IMR-90 (cell line): ENCODE measurements around the gene SLC6A15.

ENCODE experiments used
- FOS ChIP-seq: fragments of 150-350 bp; IDR thresholded peaks from 2 replicates; pipeline ENCODE4 v1.6.1; 2016; ENCODE audit warnings: low read depth, low read length
- RCOR1 ChIP-seq: IDR thresholded peaks from 2 replicates; pipeline ENCODE4 v1.6.1; 2012; ENCODE audit warnings: mild to moderate bottlenecking, low read length, improper control_type of control experiment; ENCODE audit not compliant: insufficient replicate concordance
- TF ChIP-seq, protein P1 (sequence below): conservative IDR thresholded peaks from 2 replicates; pipeline ENCODE4 v1.5.1; 2012; ENCODE audit warnings: mild to moderate bottlenecking, low read depth, low read length, improper control_type of control experiment

DNA sequence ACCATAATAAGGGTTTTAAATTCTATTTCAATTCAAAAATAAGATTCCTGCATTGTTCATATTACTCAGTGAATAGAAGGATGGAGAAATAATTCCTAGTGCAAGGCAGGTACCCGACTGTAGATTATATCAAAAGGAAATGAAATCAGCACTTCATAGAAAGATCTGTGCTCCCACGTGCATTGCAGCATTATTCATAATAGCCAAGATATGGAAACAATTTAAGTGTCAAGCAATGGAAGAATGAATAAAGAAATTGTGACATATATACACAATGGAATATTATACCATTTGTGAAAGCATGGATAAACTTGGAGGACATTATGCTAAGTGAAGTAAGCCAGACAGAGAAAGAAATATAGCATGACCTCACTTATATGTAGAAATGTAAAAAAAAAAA lies 53.8 kb downstream of the SLC6A15 start:
- TF ChIP-seq, protein P1, sequence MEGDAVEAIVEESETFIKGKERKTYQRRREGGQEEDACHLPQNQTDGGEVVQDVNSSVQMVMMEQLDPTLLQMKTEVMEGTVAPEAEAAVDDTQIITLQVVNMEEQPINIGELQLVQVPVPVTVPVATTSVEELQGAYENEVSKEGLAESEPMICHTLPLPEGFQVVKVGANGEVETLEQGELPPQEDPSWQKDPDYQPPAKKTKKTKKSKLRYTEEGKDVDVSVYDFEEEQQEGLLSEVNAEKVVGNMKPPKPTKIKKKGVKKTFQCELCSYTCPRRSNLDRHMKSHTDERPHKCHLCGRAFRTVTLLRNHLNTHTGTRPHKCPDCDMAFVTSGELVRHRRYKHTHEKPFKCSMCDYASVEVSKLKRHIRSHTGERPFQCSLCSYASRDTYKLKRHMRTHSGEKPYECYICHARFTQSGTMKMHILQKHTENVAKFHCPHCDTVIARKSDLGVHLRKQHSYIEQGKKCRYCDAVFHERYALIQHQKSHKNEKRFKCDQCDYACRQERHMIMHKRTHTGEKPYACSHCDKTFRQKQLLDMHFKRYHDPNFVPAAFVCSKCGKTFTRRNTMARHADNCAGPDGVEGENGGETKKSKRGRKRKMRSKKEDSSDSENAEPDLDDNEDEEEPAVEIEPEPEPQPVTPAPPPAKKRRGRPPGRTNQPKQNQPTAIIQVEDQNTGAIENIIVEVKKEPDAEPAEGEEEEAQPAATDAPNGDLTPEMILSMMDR: no peak
- TF ChIP-seq FOS: no peak
- no peak for TF ChIP-seq RCOR1
